HEK293 (cell line): Measurements from ENCODE around the gene TBC1D12.

Experiments used
- CTCF ChIA-PET: fragments of 350-600 bp; formaldehyde crosslinking; extraction: SDS; loops from one replicate; lab custom pipeline; 2021; ENCODE audit warnings: antibody characterized with exemption; lab: Yijun Ruan, JAX
- POLR2A ChIA-PET: fragments of 300-600 bp; formaldehyde crosslinking; extraction: SDS; loops from one replicate; lab custom pipeline; 2020; ENCODE audit warnings: antibody characterized with exemption, inconsistent platforms; lab: Yijun Ruan, JAX
- H3K27ac ChIP-seq: fragments of 200-500 bp; sonication (Bioruptor generic); 2 replicates; pipeline ENCODE4 v1.5.1; 2014; ENCODE audit warnings: low read depth, low read length, control low read depth, inconsistent platforms; ENCODE audit errors: extremely low read depth
- H3K36me3 ChIP-seq, 2 experiments: fragments of 200-500 bp in 1 of 2; sonication (Bioruptor generic) in 1 of 2; 1 replicate in 1 of 2; 2 replicates in 1 of 2; pipeline ENCODE4 v1.5.1; 2014 to 2017; ENCODE audit warnings: inconsistent platforms in 2 of 2, low read length in 2 of 2; ENCODE audit not compliant: control insufficient read depth in 2 of 2, insufficient read depth in 1 of 2
- H3K4me1 ChIP-seq: fragments of 200-500 bp; sonication (Bioruptor generic); 2 replicates; pipeline ENCODE4 v1.5.1; 2014; ENCODE audit warnings: mild to moderate bottlenecking, low read length, inconsistent platforms; ENCODE audit not compliant: control insufficient read depth, insufficient read depth
- H3K4me3 ChIP-seq: 2 replicates; pipeline ENCODE4 v1.5.1; 2011; ENCODE audit warnings: low read depth, mild to moderate bottlenecking, control low read depth, low read length, moderate library complexity
- H3K9me3 ChIP-seq: fragments of 200-500 bp; sonication (Bioruptor generic); 2 replicates; pipeline ENCODE4 v1.5.1; 2014; ENCODE audit warnings: low read depth, low read length, inconsistent platforms; ENCODE audit not compliant: control insufficient read depth, insufficient read depth
- FEZF1 ChIP-seq: fragments of 450-650 bp; formaldehyde crosslinking; IDR thresholded peaks from 2 replicates; pipeline ENCODE4 v1.5.1; 2016; ENCODE audit warnings: missing biosample characterization, missing genetic modification characterization
- HOXA7 ChIP-seq: sonication (generic); formaldehyde crosslinking; IDR thresholded peaks from 2 replicates; pipeline ENCODE4 v1.8.1; 2022; ENCODE audit warnings: missing genetic modification reagents, borderline replicate concordance
- IKZF3 ChIP-seq: fragments of 450-650 bp; IDR thresholded peaks from 2 replicates; pipeline ENCODE4 v1.5.0; 2018; ENCODE audit warnings: missing biosample characterization, mild to moderate bottlenecking, missing genetic modification characterization, moderate library complexity
- KLF8 ChIP-seq: fragments of 450-650 bp; formaldehyde crosslinking; IDR thresholded peaks from 2 replicates; pipeline ENCODE4 v1.5.1; 2016; ENCODE audit warnings: missing biosample characterization, missing genetic modification characterization
- KLF9 ChIP-seq: fragments of 450-650 bp; formaldehyde crosslinking; IDR thresholded peaks from 2 replicates; pipeline ENCODE4 v1.5.1; 2016; ENCODE audit warnings: missing biosample characterization, missing genetic modification characterization, low read depth
- MZF1 ChIP-seq: fragments of 450-650 bp; formaldehyde crosslinking; IDR thresholded peaks from 2 replicates; pipeline ENCODE4 v1.5.1; 2017; ENCODE audit warnings: missing biosample characterization, missing genetic modification characterization, borderline replicate concordance
- YY1 ChIP-seq: fragments of 450-650 bp; formaldehyde crosslinking; IDR thresholded peaks from 2 replicates; pipeline ENCODE4 v1.5.1; 2018; ENCODE audit warnings: missing biosample characterization, missing genetic modification characterization
- YY2 ChIP-seq: fragments of 450-650 bp; formaldehyde crosslinking; IDR thresholded peaks from 2 replicates; pipeline ENCODE4 v1.5.1; 2016; ENCODE audit warnings: missing biosample characterization, missing genetic modification characterization
- ZBTB48 ChIP-seq: fragments of 450-650 bp; formaldehyde crosslinking; IDR thresholded peaks from 2 replicates; pipeline ENCODE4 v1.5.1; 2016; ENCODE audit warnings: missing biosample characterization, missing genetic modification characterization
- ZFP41 ChIP-seq: fragments of 450-650 bp; formaldehyde crosslinking; IDR thresholded peaks from 2 replicates; pipeline ENCODE4 v1.5.1; 2016; ENCODE audit warnings: missing biosample characterization, missing genetic modification characterization, borderline replicate concordance
- ZNF175 ChIP-seq: fragments of 450-650 bp; formaldehyde crosslinking; IDR thresholded peaks from 2 replicates; pipeline ENCODE4 v1.5.1; 2016; ENCODE audit warnings: missing biosample characterization, missing genetic modification characterization
- ZNF324 ChIP-seq: fragments of 450-650 bp; formaldehyde crosslinking; IDR thresholded peaks from 2 replicates; pipeline ENCODE4 v1.5.1; 2016; ENCODE audit warnings: missing biosample characterization, missing genetic modification characterization
- ZNF366 ChIP-seq: fragments of 450-650 bp; formaldehyde crosslinking; conservative IDR thresholded peaks from 2 replicates; pipeline ENCODE4 v1.5.1; 2016; ENCODE audit warnings: missing biosample characterization, missing genetic modification characterization
- ZNF394 ChIP-seq: fragments of 450-650 bp; formaldehyde crosslinking; IDR thresholded peaks from 2 replicates; pipeline ENCODE4 v1.5.1; 2016; ENCODE audit warnings: missing biosample characterization, missing genetic modification characterization, mild to moderate bottlenecking, moderate library complexity, borderline replicate concordance
- ZNF544 ChIP-seq: fragments of 450-650 bp; formaldehyde crosslinking; IDR thresholded peaks from 2 replicates; pipeline ENCODE4 v1.5.0; 2017; ENCODE audit warnings: missing biosample characterization, missing genetic modification characterization
- ZNF76 ChIP-seq: fragments of 450-650 bp; formaldehyde crosslinking; IDR thresholded peaks from 2 replicates; pipeline ENCODE4; 2016; ENCODE audit warnings: low read depth, missing biosample characterization, missing genetic modification characterization, borderline replicate concordance
- ZXDB ChIP-seq: fragments of 450-650 bp; formaldehyde crosslinking; IDR thresholded peaks from 2 replicates; pipeline ENCODE4 v1.5.1; 2016; ENCODE audit warnings: missing biosample characterization, missing genetic modification characterization
- TF ChIP-seq, protein P1 (sequence below): fragments of 450-650 bp; formaldehyde crosslinking; IDR thresholded peaks from 2 replicates; pipeline ENCODE4 v1.5.1; 2016; ENCODE audit warnings: missing biosample characterization, missing genetic modification characterization
- TF ChIP-seq, protein P2 (sequence below): fragments of 450-650 bp; formaldehyde crosslinking; IDR thresholded peaks from 2 replicates; pipeline ENCODE4 v1.5.1; 2016; ENCODE audit warnings: missing biosample characterization, missing genetic modification characterization
- TF ChIP-seq, protein P3 (sequence below): fragments of 450-650 bp; formaldehyde crosslinking; IDR thresholded peaks from 2 replicates; pipeline ENCODE4 v1.5.1; 2016; ENCODE audit warnings: missing biosample characterization, missing genetic modification characterization, borderline replicate concordance
- TF ChIP-seq, protein P4 (sequence below): fragments of 450-650 bp; formaldehyde crosslinking; IDR thresholded peaks from 2 replicates; pipeline ENCODE4 v1.5.1; 2017; ENCODE audit warnings: missing biosample characterization, missing genetic modification characterization

TBC1D12 gene

DNA sequence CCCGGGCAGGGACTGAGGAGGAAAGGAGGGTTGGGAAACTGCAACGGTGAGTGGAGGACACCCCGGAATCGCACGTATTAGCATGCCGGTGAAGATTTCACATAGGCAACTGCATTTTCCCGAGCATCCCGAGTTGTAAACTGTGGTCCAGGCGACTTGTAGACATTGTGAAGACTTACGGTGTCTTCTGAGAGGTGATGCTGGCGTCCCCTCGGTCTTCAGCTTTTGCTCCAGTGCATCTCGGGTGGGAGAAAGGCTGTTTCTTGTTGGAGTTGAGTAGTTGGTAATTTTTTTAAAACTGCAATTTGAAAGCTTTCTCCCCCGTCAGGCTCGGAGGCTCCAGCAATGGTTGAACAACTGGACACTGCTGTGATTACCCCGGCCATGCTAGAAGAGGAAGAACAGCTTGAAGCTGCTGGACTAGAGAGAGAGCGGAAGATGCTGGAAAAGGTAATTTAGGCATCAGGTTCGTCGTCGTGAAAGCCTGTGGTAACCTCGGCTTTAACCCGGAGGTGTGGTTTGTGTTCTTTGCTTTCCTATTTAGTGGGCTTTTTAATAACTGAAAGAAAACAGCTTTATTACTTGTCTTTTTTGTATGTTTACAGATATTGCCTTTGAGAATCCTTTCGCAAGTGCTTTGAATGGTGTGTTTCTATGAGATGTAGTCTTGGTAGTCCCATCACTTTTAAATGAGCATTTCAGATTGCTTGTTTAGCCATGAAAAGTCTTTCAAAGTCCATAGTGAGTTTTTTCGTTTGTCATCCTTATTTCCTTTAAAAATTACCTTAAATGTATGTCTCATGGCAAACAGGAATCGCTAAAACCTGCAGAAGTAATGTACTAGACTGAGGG is 143.9 kb downstream of the TBC1D12 start:
- H3K4me1 ChIP-seq: peaks cover 18% of the 10 kb centered on the region
- CTCF ChIA-PET: interaction anchor here (0.6 kb wide), 1 partner anchor 19 kb away, joined by 3 read pairs; no protein-coding TSS in a partner anchor
- peak overlapping the region; percentile 99 for H3K4me3 ChIP-seq
- peaks cover 17 to 20% of the 10 kb centered on the region in 2 experiments for H3K36me3 ChIP-seq
- POLR2A ChIA-PET: interaction anchor here (0.8 to 2.1 kb wide), 11 partner anchors 9 to 144 kb away, joined by 3 to 8 read pairs (median 3); partner anchors contain the start of gene TBC1D12
- peak overlapping the region; percentile 95 for H3K27ac ChIP-seq
- no peaks in the 10 kb centered on the region for H3K9me3 ChIP-seq
- TF ChIP-seq KLF9 (0 out of 2 replicates have a peak, but pooled peaks have one; percentile 6), ZBTB48 (tag by site-specific recombination) (0 out of 2 replicates have a peak, but pooled peaks have one; percentile 25), ZNF366 (0 out of 2 replicates have a peak, but pooled peaks have one; percentile 9), ZNF544 (tag by site-specific recombination) (no peak), MZF1 (tag by site-specific recombination) (0 out of 2 replicates have a peak, but pooled peaks have one; percentile 5), YY1 (tag by site-specific recombination) (0 out of 2 replicates have a peak, but pooled peaks have one; percentile 10), ZNF324 (tag by site-specific recombination) (peak; percentile 23; the same call in 1 of the 2 replicates), KLF8 (0 out of 2 replicates have a peak, but pooled peaks have one; percentile 7), ZNF76 (tag by site-specific recombination) (peak; percentile 22; the same call in 1 of the 2 replicates), ZNF394 (tag by site-specific recombination) (0 out of 2 replicates have a peak, but pooled peaks have one; percentile 5), ZFP41 (no peak), ZNF175 (tag by site-specific recombination) (no peak)
- TF ChIP-seq, protein P1, sequence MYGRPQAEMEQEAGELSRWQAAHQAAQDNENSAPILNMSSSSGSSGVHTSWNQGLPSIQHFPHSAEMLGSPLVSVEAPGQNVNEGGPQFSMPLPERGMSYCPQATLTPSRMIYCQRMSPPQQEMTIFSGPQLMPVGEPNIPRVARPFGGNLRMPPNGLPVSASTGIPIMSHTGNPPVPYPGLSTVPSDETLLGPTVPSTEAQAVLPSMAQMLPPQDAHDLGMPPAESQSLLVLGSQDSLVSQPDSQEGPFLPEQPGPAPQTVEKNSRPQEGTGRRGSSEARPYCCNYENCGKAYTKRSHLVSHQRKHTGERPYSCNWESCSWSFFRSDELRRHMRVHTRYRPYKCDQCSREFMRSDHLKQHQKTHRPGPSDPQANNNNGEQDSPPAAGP (tag by site-specific recombination): 0 out of 2 replicates have a peak, but pooled peaks have one; percentile 9
- TF ChIP-seq, protein P2, sequence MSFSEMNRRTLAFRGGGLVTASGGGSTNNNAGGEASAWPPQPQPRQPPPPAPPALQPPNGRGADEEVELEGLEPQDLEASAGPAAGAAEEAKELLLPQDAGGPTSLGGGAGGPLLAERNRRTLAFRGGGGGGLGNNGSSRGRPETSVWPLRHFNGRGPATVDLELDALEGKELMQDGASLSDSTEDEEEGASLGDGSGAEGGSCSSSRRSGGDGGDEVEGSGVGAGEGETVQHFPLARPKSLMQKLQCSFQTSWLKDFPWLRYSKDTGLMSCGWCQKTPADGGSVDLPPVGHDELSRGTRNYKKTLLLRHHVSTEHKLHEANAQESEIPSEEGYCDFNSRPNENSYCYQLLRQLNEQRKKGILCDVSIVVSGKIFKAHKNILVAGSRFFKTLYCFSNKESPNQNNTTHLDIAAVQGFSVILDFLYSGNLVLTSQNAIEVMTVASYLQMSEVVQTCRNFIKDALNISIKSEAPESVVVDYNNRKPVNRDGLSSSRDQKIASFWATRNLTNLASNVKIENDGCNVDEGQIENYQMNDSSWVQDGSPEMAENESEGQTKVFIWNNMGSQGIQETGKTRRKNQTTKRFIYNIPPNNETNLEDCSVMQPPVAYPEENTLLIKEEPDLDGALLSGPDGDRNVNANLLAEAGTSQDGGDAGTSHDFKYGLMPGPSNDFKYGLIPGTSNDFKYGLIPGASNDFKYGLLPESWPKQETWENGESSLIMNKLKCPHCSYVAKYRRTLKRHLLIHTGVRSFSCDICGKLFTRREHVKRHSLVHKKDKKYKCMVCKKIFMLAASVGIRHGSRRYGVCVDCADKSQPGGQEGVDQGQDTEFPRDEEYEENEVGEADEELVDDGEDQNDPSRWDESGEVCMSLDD (tag by site-specific recombination): no peak

DNA sequence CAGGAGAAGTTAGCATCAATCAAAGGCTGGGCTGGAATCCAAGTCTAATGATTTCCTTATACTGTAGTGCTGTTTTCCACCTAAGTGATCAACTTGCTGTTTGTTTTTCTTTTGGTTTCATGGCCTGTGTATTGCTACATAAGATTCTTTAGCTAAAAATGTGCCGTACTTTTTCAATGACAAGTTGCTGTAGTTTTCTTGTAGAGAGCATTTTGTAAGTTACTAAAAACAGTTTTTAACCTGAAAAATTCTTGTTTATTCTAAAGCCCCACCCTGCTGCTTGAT is 144.5 kb downstream of the TBC1D12 start:
- H3K9me3 ChIP-seq: no peaks in the 10 kb centered on the region
- peak overlapping the region; percentile 99 for H3K4me3 ChIP-seq
- peaks cover 18% of the 10 kb centered on the region for H3K4me1 ChIP-seq
- 0 out of 2 replicates have a peak, but pooled peaks have one; percentile 10 for TF ChIP-seq ZXDB (tag by site-specific recombination)
- TF ChIP-seq, protein P3, sequence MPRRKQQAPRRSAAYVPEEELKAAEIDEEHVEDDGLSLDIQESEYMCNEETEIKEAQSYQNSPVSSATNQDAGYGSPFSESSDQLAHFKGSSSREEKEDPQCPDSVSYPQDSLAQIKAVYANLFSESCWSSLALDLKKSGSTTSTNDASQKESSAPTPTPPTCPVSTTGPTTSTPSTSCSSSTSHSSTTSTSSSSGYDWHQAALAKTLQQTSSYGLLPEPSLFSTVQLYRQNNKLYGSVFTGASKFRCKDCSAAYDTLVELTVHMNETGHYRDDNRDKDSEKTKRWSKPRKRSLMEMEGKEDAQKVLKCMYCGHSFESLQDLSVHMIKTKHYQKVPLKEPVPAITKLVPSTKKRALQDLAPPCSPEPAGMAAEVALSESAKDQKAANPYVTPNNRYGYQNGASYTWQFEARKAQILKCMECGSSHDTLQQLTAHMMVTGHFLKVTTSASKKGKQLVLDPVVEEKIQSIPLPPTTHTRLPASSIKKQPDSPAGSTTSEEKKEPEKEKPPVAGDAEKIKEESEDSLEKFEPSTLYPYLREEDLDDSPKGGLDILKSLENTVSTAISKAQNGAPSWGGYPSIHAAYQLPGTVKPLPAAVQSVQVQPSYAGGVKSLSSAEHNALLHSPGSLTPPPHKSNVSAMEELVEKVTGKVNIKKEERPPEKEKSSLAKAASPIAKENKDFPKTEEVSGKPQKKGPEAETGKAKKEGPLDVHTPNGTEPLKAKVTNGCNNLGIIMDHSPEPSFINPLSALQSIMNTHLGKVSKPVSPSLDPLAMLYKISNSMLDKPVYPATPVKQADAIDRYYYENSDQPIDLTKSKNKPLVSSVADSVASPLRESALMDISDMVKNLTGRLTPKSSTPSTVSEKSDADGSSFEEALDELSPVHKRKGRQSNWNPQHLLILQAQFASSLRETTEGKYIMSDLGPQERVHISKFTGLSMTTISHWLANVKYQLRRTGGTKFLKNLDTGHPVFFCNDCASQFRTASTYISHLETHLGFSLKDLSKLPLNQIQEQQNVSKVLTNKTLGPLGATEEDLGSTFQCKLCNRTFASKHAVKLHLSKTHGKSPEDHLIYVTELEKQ (tag by site-specific recombination): no peak
- TF ChIP-seq YY2 (tag by site-specific recombination): no peak
- TF ChIP-seq, protein P4, sequence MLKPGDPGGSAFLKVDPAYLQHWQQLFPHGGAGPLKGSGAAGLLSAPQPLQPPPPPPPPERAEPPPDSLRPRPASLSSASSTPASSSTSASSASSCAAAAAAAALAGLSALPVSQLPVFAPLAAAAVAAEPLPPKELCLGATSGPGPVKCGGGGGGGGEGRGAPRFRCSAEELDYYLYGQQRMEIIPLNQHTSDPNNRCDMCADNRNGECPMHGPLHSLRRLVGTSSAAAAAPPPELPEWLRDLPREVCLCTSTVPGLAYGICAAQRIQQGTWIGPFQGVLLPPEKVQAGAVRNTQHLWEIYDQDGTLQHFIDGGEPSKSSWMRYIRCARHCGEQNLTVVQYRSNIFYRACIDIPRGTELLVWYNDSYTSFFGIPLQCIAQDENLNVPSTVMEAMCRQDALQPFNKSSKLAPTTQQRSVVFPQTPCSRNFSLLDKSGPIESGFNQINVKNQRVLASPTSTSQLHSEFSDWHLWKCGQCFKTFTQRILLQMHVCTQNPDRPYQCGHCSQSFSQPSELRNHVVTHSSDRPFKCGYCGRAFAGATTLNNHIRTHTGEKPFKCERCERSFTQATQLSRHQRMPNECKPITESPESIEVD (tag by site-specific recombination): peak; percentile 98
- 0 out of 2 replicates have a peak, but pooled peaks have one; percentile 17 for TF ChIP-seq ZNF366
- TF ChIP-seq HOXA7 (CRISPR knock-in tag): no peak
- 0 out of 2 replicates have a peak, but pooled peaks have one; percentile 23 for TF ChIP-seq IKZF3
- peak; percentile 98 for TF ChIP-seq FEZF1
- no peak overlapping the region for H3K27ac ChIP-seq
- ChIA-PET POLR2A (interaction anchor here (0.8 to 2.1 kb wide), 5 partner anchors 9 to 145 kb away, joined by 3 to 8 read pairs (median 3); partner anchors contain the start of gene TBC1D12), CTCF (interaction anchor here (0.6 kb wide), 1 partner anchor 19 kb away, joined by 3 read pairs; no protein-coding TSS in a partner anchor)
- H3K36me3 ChIP-seq: peaks cover 17 to 25% of the 10 kb centered on the region in 2 experiments
